EL (cell line): ENCODE results near the gene MSI1.
"Not testable (repeated sequence)": the region's sequence is repeated elsewhere in the genome, so short reads cannot be mapped to it uniquely, and the experiment has no call there.

Source experiments
- DNase-seq: peaks from one replicate; pipeline ENCODE4 v3.0.0-alpha.2; 2016

The MSI1 gene

DNA sequence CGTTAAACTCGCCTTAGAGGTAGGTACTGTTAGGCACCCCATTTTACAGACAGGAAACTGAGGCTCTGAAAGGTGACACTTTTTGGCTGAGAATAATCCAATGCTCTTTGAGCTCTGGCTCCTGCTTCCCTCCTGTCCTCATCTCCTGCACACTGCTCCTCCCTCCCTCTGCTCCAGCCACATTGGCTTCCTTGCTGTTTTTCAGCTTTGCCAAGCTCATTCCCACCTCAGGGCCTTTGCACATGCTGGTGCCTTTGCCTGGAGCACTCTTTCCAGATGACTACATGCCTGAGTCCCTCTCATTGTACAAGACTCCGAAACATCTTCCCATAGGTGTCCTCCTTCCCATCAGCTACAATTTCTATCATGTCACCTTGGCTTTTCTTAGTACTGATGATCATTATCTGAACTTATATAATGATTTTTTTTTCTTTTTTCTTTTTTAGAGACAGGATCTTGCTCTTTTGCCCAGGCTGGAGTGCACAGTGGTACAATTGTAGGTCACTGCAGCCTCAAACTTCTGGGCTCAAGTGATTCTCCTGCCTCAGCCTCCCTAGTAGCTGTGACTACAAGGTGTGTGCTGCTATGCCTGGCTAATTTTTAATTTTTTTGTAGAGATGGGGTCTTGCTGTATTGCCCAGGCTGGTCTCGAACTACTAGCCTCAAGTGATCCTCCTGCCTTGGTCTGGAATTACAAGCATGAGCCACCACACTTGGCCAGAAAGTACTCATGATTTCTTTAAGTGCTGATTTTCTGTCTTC, 15.2 kb downstream of the MSI1 start:
- no peak for DNase-seq

- DNase-seq: no peak
Observed at GRCh38 chr12:120353136-120353535, 15.8 kb downstream of the MSI1 start.

- DNase-seq: peak; percentile 71
Observed at GRCh38 chr12:120352117-120352516, 16.8 kb downstream of the MSI1 start.

DNA sequence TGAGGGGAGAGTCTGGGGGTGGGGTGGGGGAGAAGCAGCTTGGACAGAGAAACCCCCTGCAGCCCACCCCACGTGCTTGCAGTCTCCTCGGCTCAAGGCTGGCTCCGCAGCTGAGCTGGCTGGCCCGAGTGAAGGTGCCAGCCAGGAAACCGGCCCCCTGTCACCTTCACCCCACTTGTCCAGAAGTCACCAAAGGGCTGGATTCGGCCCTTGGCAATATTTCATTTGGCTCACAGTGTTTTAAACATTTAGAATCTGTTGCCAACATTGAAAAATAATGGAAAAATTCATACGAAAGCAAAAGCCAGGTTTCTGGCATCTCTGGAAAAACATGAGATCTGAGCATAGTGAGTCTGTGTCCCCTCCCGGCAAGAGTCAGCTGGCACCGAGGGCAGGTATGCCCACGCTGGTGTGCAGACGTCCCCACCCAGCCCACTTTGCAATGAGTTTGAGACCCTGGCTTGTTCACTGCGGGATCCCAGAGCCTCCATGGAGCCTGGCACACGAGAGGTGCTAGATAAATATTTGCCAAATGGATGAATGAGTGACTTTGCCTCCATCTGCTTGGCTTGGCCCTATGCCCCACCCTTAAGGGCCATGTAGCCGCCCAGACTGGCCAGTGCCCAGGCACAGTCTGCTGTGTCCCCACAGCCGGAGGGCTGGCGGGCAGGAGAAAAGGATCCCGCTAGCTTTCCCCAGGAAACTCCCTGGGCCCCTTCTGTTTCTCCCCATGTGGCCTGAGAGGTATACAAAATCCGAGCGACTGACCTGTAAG, 18.2 kb downstream of the MSI1 start:
- DNase-seq: no peak

GRCh38 chr12:120347766-120348165, 21.2 kb downstream of the MSI1 start:
- no peak for DNase-seq

- DNase-seq: no peak
Observed at GRCh38 chr12:120346681-120347080, 22.3 kb downstream of the MSI1 start.

GRCh38 chr12:120346031-120346430, 22.9 kb downstream of the MSI1 start:
- DNase-seq: no peak

DNA sequence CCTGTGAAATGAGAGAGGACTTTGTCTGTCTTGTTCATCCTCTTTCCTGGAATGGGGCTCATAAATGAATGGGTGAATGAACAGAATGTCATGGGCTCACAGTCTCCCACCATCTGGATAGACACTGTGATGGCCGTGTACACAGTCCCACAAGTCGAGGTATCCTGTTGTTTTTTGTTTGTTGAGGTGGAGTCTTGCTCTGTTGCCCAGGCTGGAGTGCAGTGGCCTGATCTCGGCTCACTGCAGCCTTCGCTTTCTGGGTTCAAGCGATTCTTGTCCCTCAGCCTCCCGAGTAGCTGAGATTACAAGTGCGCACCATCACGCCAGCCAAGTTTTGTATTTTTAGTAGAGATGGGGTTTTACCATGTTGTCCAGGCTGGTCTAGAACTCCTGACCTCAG, 25.3 kb downstream of the MSI1 start:
- no peak for DNase-seq

DNA sequence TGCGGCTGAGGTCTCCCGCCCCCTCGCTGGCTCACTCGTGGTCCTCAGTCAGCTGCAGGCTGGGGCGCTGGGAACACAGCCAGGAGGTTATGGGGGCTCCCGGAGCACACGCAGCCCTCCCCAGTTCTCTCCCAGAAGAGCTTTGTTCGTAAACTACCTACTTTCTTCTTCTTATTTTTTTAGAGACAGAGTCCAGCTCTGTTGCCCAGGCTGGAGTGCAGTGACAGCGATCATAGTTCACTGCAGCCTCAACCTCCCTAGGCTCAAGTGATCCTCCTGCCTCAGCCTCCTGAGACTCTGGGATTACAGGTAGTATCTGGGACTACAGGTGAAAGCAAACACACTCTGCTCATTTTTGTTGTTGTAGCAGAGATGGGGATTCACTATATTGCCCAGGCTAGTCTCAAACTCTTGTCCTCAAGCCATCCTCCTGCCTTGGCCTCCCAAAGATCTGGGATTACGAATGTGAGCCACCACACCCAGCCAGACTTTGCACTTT, 25.9 kb downstream of the MSI1 start:
- DNase-seq: no peak

DNA sequence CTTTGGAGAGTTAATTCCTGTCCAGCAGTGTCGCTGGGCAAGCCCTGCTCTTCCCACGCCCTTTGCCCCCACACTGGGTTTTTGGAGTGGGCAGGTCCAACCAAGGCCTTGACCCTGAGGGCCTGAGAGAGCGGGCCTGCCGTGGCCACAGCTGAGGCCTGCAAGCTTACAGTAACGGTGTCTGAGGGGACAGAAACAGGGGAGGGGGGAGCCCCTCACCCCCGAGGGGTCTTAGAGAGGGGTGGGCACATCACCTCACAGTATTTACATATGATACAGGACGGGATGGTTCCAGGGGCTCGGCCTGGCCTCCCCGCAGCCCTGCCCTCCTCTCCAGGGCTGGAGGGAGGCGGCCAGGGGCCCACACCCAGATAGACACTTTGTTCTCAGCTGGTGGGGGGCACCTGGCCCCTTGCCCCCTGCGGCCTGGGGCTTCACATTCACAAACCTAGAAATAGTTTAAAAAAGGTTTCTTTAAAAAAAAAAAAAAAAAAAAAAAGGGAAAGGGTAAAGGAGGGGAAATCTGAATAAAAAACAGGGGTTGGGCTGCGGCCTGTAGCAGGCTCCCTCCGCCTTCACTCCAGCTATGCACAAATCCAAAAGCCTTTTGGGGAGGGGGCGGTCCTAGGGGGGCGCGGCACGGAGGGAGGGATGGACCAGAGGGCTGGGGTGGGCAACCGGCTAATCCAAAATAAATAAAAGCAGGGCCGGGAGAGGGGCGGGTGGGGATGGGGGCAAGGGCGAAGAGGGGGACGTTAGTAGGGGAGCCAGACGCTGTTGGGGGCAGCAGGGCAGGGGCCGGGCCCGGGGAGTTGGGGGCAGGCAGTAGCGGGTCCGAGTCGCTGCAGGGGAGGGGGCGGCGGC, 26.6 kb downstream of the MSI1 start:
- DNase-seq: no peak

DNA sequence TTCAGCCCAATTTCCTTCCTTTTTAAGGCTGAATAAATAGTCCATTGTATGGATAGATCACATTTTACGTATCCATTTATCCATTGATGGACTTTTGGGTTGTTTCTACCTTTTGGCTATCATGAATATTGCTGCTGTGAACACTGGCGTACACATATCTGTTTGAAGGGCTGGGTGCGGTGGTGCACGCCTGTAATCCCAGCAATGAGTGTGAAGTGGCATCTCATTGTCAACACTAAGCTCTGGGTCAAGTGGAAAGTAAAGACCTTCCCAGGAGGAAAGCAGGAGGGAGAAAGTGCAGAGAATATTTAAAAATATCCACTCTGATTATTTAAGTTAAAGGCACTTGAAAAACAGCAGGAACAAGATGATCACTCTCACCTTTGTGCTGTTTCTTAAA, 29.7 kb downstream of the MSI1 start:
- no peak for DNase-seq

DNA sequence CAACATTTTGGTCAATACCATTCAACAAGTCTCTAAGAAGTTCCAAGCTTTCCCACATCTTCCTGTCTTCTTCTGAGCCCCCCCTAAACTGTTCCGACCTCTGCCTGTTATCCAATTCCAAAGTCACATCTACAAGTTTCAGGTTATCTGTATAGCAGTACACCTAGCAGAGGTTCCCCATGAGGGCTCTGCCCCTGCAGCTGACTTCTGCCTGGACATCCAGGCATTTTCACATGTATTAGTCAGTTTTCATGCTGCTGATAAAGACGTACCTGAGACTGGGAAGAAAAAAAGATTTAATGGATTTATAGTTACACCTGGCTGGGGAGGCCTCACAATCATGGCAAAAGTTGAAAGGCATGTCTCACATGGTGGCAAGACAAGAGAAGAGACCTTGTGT, 31.2 kb downstream of the MSI1 start:
- DNase-seq: no peak

DNA sequence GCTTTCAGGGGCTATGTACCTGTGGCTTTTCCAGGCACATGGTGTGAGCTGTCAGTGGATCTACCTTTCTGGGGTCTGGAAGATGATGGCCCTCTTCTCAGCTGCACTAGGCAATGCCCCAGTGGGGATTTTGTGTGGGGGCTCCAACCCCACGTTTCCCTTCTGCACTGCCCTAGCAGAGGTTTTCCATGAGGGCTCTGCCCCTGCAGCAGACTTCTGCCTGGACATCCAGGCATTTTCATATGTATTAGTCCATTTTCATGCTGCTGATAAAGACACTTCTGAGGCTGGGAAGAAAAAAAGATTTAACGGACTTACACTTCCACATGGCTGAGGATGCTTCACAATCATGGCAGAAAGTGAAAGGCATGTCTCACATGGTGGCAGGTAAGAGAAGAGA, 32.6 kb downstream of the MSI1 start:
- DNase-seq: not testable (repeated sequence)

DNA sequence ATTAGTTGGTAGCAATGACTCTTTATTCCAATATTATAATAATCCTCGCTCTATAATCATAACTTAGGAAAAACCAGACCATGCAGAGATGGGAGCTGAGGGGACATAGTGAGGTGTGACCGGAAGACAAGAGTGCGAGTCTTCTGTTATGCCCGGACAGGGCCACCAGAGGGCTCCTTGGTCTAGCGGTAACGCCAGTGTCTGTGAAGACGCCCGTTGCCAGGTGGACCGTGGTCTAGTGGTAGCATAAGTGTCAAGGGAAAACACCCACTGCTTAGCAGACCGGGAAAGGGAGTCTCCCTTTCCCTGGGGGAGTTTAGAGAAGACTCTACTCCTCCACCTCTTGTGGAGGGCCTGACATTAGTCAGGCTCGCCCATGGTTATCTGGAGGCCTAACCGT, 33.5 kb downstream of the MSI1 start:
- DNase-seq: peak; percentile 61

- no peak for DNase-seq
Observed at GRCh38 chr12:120332523-120332922, 36.4 kb downstream of the MSI1 start.

DNA sequence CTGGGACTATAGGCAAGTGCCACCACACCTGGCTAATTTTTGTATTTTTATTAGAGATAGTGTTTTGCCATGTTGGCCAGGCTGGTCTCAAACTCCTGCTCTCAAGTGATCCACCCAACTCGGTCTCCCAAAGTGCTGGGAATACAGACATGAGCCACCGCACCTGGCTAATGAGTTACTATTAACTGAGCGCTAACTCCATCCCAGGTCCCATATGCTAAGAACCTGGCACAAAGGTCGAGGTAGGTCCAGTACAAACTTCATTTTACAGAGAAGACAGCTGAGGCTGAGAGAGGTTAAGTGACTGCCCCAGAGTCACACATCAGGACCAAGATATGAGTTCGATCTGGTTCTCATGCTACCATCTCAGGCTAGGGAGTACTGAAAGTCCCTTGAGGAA, 36.9 kb downstream of the MSI1 start:
- no peak for DNase-seq

DNA sequence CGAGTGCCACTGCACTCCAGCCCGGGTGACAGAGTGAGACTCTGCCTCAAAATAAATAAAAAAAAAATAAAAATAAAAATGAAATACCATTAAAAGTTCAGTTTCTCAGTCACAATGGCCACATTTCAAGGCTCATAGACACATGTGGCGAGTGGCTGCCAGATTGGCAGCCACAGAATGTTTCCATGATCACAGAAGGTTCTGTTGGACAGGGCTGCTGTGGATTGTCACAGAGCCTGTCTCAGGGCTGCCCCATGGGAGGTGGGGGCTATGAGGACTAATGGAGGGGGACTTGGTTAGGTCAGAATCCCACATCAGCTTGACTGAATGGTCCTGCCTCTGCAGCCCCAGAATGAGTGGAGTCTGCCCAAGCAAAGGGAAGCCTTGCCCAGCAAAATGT, 37.6 kb downstream of the MSI1 start:
- DNase-seq: no peak

DNA sequence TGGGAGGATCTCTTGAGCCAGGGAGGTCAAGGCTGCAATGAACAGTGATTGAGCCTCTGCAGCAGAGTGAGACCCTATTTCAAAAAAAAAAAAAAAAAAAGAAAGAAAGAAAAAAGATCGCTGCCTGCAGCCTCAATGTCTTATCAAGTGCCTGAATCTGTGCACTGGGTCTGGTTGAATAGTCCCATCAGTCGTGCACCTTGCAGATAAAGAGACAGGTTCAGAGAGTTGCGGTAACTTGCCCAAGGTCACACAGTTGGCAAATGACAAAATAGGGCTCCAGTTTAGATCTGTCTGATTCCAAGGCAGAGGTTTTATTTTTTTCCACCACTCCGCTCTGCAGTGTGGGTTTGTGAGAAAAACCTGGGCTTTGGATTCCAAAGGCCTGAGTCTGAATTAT, 40.7 kb downstream of the MSI1 start:
- no peak for DNase-seq

DNA sequence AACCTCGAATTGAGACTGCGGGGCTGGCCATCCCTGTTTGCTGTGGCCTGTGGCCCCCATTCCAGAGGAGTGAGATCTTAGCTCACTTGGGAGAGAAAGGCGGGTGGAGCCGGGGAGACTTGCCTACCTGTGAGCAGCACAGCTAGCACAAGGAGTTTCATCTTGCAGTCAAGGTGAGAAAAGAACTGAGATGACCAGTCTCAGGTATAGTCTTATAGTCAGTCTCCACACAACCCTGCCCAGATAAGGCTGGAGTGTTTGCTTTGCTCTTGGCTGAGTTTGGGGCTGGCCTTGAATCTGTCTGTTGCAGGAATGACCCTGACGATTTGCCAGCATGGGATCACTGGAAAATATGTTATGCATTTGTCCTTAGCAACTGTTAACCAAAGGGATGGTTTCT, 41.4 kb downstream of the MSI1 start, which contains the start of gene PLA2G1B:
Gene PLA2G1B, minus strand, starts transcription at position 187 of the 400 bp plus-strand sequence. Its CDS starts 26 bp downstream, at position 161.
- DNase-seq: no peak

- no peak for DNase-seq
Observed at GRCh38 chr12:120324841-120325417, 44.0 kb downstream of the MSI1 start.

DNA sequence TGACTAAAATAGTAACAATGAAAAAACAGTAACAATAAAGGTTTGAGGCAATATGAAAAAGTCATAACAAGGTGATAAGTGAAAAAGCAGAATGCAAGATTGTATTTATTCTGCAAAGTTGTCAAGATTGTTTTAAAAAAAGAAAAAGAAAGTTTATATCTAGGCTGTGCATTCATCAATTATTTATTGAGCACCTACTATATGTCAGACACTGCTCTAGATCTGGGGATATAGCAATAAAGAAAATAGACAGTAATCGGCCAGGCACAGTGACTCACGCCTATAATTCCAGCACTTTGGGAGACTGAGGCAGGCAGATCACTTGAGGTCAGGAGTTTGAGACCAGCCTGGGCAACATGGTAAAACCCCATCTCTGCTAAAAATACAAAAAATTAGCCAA, 45.2 kb downstream of the MSI1 start:
- DNase-seq: no peak

DNA sequence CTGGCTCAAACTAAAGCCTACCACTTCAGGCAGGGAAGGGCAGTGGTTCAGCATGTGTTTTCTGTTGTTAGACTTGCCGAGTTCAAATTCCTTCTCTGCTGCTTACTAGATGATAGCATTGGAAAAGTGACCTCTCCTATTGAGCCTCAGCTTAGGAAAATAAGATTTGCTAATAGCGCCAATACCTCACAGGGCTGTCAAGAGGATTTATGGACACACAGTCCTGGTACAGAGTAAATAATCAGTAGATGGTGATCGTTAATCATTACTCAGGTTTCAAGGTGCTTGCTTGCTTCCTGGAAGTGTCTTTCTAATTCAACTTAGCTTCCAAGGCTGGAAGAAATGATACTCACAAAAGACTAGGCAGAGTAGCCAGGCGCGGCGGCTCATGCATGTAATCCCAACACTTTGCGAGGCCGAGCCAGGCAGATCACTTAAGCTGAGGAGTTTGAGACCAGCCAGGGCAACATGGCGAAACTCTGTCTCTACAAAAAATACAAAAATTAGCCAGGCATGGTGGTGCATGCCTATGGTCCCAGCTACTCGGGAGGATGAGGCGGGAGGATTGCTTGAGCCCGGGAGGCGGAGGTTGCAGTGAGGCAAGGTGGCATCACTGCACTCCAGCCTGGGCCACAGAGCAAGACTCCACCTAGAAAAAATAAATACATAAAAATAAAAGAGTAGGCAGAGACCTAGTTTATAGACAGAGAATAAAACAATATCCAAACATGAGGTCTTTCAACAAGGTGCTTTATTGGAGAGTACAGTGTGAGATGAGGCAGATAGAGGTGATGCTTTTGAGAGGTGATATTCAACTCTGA, 47.4 kb downstream of the MSI1 start:
- no peak for DNase-seq
